CMK (cell line): ENCODE results near the gene NUP210.
"Not testable (repeated sequence)": the region's sequence is repeated elsewhere in the genome, so short reads cannot be mapped to it uniquely, and the experiment has no call there.

Experiments used
- DNase-seq: peaks from one replicate; pipeline ENCODE4 v3.0.0-alpha.2; 2010; ENCODE audit warnings: low read depth

The NUP210 gene

DNA sequence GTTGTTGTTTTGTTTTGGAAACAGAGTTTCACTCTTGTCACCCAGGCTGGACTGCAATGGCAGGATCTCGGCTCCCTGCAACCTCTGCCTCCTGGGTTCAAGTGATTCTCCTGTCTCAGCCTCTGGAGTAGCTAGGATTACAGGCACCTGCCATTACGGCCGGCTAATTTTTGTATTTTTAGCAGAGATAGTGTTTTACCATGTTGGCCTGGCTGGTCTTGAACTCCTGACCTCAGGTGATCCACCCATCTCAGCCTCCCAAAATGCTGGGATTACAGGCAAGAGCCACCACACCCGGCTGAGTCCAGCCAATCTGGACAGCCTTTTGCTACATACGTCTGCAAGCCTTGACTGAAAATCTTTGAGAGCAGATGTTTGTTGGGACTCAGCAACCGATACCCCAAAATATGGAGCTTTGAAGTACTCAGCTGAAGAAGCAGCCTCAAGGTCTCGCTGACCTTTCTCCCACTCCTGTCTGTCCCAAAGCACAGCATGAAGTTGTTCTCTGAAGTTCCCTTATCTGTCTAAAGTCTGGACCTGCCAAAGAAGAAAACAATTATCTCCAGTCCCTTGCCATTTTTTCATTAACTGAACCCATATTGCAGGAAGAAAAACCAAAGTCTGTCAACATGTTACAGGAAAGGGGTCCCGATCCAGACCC, 9.6 kb upstream of the NUP210 start:
- DNase-seq, result no peak

DNA sequence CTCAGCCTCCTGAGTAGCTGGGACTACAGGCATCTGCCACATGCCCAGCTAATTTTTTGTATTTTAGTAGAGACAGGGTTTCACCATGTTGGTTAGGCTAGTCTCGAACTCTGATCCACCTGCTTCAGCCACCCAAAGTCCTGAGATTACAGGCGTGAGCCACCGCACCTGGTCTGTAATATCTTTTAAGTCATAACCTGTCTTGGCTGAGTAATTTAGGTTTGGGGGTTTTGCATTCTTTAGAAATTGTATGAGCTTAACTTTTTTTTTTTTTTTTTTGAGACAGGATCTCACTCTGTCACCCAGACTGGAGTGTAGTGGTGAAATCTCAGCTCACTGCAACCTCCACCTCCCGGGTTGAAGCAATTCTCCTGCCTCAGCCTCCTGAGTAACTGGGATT, 8.6 kb upstream of the NUP210 start:
- DNase-seq, result not testable (repeated sequence)

DNA sequence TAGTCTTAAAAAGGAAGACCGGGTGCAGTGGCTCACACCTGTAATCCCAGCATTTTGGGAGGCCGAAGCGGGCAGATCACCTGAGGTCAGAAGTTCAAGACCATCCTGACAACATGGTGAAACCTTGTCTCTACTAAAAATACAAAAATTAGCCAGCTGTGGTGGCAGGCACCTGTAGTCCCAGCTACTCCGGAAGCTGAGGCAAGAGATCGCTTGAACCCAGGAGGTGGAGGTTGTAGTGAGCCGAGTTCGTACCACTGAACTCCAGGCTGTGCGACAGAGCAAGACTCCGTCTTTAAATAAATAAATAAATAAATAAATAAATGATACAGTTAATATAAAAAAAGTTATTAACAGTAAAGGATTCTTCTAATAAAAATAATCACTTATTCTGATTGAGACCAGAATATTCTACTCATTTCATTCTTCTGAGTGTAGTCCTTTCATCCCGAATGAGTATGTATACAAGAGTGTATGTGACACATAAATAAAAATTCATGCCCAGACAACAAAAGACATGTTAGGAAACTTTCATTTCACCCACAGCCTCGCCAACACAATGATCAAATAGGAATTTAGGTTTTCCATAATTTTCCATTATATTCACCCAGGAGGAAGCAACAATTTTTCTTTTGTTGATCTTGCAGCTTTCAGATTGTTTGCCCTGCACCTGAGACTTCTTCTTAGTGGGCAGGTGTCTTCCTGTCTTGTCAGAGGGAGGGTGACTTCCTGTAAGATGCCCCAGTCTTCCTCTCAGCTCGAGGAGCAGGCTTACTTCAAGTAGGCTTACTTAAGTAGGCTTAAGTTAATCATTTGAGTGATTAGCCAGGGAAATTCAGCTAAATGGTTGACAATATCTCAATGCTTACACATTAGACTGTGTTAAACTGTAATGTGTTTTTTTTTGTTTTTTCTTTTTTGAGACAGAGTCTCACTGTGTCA, 7.8 kb upstream of the NUP210 start:
- no peak for DNase-seq

DNA sequence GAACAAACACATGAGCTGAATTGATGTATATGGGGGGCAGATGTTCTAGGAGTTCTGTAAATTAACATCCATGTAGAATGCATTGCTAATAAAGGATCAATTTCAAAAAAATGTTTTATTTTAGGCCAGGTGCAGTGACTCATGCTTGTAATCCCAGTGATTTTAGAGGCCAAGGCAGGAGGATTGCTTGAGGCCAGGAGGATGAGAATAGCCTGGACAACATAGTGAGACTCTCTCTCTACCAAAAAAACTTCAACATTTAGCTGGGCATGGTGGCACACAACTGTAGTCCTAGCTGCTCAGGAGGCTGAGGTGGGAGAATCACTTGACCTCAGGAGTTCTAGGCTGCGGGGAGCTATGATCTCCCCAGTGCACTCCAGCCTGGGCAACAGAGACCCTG, 6.5 kb upstream of the NUP210 start:
- no peak for DNase-seq

DNA sequence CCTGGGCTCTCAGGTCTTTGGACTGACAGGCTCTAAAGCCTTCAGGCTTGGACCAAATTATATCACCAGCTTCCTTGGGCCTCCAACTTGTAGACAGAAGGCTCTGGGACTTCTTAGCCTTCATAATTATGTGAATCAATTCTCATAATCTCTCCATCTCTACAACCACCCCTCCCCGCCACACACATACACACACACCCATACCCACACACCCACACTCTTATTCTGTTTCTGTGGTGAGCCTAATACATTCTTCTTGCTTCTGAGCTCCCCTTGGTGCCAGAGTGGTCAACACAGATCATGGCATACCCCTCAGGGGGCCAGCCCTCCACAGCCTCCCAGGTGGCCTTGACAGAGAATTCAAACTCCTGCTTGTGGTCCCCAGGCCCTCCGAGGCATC, 5.6 kb upstream of the NUP210 start:
- DNase-seq, result no peak

DNA sequence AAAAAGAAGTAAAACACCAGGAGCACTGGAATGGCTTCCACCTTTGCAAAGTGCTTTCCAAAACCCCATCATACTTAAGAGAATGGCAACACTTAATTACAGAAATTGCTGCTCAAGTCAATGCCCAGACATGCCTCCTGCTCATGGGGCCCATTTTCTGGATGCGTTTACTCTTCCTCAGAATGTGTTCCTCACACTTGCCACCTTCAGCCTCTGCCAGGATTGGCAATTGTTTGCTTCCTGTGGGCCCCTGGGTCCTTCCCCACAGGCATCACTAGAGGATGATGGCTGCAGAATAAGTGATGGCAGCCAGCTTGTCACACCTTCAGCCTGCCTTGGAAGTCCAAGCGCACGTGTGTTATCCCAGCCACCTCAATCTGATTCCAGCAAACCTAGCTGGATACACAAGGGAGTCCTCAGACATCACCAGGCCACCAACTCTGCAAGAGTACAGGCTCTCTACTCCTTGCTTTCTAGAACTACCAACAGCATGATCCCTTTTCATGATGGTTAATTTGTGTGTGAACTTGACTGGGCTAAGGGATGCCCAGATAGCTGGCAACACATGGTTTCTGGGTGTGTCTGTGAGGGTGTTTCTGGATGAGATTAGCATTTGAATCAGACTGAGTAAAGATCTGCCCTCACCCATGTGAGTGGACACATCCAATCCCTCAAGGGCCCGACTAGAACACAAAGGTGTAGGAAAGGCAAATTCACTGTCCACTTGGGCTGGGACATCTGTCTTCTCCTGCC, 4.9 kb upstream of the NUP210 start:
- no peak for DNase-seq

DNA sequence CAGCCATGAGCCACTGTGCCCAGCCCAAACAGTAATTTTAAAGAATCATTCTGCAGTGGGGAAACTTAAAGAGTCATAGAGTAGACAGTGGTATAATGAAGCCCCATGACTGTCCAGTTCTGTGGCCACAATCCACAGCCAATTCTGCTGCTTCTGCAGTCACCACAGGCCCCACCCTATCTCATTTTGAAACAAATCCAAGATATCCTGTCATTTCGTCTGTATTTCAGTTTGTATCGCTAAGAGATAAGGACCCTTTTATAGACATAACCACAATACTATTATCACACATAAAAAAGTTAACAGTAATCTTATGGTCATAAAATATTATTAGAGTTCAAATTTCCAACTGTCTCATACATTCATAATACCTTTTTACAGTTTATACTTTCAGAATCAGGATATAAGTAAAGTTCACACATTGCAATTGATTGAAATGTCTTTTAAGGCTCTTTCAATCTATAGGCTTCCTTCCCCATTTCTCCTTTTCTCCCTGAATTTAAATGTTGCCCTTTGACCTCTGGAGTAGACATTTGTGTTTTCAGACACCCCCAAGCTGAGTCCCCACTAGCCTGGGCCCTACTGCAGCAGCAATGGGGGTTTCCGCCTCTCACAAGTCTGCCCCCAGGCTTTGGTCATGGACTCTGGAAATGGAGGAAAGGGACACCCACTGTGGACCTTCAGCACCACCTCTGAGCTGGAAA, 4.2 kb upstream of the NUP210 start:
- no peak for DNase-seq

DNA sequence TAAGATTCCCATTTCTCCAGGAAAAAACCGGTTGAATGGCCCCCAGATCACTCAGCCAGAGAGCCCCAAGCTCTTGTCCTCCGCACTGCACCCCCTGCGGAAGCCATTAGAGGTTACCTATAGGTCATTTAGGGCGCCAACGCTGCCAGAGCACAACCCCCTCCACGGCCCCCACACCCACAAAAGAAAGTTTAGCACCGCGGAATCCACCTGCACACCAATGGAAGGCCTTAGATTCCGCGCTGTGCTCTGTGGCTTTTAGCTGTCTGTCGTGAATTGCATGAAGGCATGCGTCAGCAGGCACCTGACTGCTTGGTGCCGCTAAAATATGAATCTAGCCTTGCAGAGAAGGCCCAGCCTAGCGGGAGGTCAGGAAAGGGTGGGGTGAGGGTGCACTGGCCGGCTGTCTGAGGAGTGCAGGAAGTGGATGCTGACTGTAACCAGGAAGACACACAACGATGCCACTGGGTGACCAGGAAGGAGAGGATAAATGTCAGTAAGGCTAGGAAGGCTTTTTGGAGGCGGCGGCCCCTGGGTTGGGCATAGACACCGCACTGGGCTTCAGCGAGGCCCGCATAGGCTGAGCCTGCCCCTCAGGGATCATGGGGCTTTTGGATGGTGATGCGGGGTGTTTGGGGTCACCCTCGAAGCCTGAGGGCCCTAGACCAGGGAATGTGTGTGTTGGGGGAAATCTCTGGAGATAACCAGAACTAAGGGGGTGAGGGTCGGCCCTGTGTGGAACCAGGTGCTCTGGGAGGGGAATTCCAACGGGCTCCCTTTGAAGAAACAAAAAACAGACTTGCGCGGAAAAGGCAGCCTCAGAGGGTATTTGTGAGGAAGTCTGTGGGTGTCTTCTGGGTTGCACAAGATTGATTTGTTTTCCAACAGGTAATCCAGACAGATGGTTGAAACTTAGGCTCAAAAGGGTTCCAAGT, 976 bp upstream of the NUP210 start:
- DNase-seq, result peak; percentile 70

DNA sequence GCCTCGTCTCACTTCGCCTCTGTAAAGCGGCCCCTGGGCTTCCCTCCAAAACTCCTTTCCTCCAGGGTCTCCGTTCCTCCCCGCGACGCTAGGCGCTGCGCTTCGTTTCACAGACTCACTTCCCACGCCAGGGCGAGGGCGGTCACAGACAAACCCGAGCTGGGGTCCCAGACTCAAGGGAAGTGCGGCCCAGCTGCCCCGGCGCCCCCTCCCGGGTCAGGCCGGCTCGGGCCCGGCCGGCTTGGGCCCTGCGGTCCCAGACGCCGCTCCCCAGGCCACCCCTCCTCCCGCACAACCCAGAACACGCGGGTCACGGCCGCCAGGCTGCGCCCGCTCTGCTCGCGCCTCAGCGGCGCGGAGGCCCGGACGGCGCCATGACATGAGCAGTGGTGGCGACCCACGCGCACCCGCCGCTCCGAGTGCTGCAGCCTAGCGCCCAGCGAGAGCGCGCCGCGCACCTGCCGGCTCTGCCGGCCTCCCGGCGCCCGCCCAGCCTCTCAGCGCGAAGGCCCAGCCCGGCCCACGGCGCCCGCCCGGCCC, 547 bp downstream of the NUP210 start:
- no peak for DNase-seq

DNA sequence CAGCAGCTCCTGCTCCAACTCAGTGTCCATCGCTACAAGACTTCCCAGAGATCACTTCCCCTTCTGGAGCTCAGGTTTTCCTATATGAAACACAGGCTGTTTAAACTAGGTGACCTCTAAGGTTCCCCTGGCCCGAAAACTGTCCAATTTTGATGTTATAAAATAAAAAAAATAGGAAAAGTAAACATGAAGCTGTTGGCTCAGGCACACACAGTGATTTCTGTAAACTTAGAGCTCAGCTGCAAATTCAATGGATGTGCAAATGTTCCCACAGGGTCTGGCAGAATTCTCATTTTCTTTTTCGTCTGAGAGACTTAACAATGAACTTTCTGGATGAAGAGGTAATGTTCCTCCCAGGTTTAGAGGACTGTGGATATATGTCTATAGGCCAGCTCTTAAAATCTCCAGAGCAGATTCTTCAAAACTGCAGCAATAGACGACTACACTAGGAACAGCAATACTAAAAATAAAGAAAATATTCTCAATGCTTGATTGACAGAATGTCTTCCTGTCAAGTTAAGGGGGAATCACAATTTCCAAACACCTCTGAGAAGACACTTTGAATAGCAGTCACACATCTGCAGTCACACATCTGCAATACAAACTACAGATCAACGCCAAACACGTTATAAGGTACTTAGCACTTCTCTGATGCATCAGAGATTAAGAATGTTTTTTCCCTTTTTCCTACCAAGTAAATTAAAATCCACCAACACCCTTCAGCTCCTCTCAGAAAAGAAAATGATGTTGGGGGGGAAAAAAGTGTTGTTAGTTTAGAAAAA, 2.8 kb downstream of the NUP210 start:
- DNase-seq, result no peak

DNA sequence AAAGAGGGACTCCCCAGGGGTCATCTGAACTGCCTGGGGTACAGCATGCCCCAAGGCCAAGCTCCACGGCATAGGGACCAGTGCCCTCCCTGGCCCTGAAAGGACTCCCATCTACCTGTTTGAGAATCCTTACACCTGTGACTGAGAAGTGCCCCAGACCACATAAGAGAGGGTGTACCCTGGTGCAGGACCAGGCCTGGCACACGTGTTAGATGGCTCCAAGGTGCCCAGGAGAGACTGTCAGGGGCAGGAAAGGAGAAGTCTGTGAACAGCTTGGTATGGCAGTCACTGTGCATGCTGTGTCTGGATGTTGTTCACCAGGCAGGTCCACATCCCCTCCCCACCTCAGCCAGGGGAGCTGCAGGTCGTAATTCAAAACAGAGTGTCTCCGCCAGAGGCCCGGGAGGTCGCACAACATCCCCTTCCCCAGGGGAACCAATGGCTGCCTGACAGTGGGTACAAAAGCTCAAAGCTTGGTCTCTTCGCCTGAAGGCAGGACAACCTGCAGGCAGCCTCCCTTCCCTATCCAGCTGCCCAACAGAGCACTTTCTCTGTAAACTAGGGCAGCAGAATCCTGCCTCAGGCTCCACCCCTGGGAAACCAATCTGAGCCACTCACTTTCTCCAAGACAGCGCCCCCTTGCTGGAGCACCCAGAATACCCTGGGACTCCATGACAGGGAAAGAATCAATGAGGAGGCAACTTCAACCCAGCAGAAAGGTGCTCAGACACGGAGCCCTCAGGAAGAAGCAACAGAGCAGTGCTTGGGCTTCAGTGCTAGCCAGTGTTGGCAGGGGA, 3.9 kb downstream of the NUP210 start:
- DNase-seq, result no peak

DNA sequence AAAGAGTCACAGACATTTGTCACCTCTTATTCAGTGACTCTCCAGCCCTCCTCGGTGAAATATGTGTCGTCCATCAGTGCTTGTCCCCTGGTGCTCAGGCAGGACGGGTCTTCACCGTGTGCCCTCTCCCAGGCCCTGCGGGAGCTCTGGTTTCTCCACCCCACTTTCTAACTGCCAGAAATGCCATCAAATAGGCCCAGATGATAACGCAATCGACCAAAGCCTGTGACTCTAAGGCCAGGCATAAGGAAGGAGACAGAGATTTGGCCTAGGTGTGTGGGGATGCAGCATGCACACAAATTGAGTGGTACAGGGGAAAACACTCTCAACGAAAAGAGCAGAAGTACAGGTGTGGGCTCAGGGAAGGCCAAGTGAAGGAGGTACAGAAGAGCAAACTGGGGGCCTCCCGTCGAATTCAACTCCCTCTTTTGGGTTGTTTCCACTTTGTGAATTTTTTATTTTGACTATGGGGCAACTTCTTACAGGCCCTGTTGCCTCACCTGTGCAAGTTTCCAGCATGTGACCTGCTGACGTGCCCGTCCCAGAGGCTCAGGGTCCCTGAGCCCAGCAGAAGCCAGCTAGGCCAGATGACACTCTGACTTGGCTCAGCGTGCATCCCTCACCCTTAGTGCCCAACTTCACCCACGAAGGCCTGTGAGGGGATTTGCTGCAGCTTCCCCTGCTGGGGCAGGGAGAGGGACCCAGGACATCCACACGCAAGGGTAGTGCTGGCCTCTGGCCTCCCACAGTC, 4.7 kb downstream of the NUP210 start:
- no peak for DNase-seq

DNA sequence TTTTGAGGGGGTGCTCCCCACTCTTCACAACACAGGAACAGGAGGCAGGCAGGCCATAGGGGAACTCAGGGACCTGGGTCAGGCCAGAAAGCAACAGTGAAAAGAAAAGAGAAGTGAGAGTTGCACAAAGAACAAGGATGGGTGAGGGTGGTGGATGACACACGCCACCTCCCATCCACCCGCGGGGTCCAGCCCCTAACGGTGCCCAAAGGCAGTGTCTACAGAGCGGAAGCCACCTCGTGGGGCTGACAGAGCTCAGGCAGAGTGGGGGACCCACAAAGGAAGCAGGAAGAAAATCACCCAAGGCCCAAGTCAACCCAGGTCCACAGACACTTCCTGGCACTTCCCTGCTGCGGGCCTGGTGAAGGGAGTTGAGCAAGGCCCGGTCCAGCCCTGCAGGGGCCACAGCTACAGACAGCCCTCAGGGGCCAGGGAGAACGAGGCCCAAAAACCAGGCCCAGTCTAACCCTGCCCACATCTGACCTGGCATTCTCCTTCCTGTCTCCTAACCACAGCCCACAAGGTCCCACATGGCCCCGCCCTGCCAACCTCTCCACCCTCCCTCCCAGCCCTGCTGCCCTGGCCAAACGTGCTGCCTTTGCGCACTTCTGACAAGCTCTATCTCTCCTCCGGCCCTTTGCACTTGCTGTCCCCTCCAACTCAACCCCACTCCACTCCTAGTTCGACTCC, 5.9 kb downstream of the NUP210 start:
- peak; percentile 91 for DNase-seq

DNA sequence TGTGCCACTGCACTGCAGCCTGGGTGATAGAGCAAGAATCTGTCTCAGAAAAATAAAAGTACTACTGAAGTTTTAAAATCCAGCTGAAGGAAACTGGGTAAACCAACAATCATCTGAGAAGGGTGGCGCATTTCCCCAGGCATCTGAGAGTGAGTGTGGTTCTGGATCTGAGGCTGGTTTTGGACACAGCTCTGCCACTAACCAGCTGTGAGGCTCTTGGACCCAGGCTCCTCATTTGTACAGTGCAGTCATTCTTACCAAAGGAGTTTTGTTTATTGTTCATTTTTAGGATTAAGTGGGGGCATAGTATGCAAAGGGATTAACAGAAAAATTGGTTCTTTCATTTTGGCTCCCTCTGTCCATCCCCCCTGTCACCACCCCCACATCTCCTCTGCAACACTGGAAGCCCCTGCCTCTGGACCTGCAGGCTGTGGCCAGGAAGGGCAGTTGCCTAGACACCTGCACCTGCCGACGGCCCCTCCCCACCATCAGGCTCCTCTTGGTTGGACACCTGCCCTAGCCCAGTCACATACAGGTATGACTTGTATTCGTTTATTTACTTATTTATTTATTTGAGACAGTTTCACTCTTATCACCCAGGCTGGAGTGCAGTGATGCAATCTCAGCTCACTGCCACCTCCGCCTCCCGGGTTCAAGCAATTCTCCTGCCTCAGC, 8.8 kb downstream of the NUP210 start:
- no peak for DNase-seq

DNA sequence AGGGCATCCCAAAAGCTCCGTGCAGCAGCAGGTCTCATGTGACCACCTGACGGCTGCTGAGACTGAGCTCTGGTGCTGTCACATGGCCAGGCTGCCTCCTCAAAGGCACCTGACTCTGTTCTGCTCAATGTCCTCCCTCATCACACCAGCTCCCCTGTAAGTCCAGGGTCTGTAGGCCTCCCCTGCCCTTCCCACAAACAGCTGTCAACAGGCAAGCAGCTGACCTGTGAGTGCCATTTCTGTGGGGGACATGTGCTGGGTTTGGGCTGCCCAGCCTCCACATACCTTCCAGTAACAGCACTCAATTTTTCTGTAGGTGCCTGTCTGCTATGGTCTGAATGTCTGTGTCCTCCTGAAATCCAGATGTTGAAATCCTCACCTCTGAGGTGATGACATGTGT, 11.2 kb downstream of the NUP210 start:
- no peak for DNase-seq

DNA sequence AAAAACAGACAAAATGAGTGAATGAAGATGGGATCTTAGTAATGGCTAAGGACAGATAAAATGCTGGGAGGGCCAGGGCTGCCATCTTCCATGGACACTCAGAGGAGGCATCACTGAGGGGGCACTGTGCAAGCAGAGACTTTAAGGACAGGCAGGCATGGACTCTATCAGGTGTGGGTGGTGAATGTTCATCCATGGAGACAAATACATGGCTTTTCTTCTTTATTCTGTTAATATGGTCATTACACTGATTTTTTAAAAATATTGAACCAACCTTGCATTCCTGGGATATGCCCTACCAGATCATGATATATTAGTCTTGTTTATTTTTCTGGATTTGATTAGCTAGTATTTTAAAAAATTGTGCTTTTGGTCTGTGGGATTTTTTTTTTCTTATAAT, 12.2 kb downstream of the NUP210 start:
- DNase-seq, result no peak

DNA sequence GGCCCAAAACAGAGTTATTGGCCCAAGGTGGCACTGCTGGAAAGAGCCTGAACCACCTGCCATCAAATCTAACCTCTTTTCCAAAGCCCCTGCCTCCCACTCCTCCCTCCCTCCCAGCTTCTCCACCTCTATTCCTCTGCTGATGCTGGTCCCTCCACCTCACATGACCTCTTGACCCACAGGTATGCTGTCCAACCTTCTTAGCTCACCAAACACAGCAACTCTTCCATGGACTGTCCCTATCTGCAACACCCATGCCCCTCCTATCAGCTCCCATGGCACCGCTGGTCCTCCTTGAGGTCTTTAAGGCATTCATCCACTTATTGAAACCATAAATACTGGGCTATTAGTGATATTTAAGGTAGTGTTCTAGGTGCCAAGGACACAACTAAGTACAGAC, 12.6 kb downstream of the NUP210 start:
- no peak for DNase-seq
